PC-9 (cell line): ENCODE data around the gene CRIP1.
A peak's percentile ranks its signal among the peaks of the same experiment; 100 is the strongest.

Experiments
- CTCF ChIP-seq: fragments of 200-600 bp; sonication (generic); conservative IDR thresholded peaks from 2 replicates; pipeline ENCODE4 v1.6.1; 2017; ENCODE audit warnings: mixed run types, antibody characterized with exemption, mild to moderate bottlenecking, moderate library complexity
- EZH2 ChIP-seq: fragments of 200-600 bp; sonication (generic); IDR thresholded peaks from 2 replicates; pipeline ENCODE4 v1.8.0; 2017; ENCODE audit warnings: antibody characterized with exemption, low read depth

GRCh38 chr14:105532735-105533141, 46.1 kb downstream of the CRIP1 start:
- peak; percentile 32; the same call in 1 of the 2 replicates for TF ChIP-seq CTCF
- no peak for TF ChIP-seq EZH2
